GM03348 (cell line): Measurements from ENCODE around the gene UGT3A1.
"Not testable (repeated sequence)": the region's sequence is repeated elsewhere in the genome, so short reads cannot be mapped to it uniquely, and the experiment has no call there.

Source experiments
- DNase-seq: peaks from one replicate; pipeline ENCODE4 v3.0.0; 2012; ENCODE audit warnings: low spot score

The UGT3A1 gene

GRCh38 chr5:35990941-35991611, at the start of gene UGT3A1:
Gene UGT3A1 (minus strand): TSS chr5:35991390. CDS start chr5:35991240, 150 bp downstream.
- DNase-seq = no peak

DNA sequence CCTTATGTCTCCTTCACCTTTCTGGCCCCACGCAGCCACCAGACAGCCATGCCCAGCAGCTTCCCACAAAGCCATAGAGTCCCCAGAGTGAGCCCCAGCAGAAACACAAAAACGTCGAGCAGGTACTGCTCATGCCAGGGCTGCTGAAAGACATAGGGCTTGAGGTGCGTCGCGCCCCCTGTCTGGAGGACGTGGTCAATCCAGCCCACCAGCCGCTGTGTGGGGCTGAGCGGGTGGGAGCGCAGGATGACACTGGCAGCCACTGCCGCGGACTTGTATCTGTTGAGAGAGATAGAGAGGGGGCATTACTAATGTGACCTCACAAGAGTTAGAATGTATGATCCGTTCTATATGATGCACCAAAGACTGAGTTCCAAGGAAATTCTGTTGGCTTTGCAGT, 44.5 kb upstream of the UGT3A1 start:
- no peak for DNase-seq

DNA sequence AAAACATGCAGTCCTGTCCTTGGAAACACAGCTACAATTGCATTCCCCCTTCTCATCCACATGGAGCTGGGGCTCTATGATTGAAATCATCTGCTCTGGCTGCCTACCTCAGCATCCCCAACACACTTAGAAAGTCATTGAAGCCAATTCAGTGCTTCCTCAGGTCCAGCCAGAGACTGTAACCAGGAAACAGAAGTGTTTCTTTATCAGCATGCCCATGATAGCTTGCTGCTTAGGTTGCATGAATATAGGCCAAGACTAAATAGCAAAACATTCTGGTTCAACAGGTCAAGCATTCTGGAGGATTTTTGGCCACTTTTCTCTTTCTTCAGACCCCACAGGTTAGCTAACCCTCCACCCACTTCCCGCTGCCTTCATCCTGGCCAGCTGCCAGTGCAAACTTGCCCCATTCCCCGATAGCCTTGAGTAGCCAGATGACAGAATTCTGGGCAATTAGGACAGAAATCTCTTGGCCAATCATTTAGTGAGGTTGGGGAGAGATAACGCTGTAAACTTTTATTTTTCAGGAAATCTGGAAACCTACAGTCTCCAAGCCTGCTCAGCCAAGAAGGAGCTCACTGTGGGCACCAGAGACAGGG, 43.4 kb upstream of the UGT3A1 start:
- DNase-seq = not testable (repeated sequence)

DNA sequence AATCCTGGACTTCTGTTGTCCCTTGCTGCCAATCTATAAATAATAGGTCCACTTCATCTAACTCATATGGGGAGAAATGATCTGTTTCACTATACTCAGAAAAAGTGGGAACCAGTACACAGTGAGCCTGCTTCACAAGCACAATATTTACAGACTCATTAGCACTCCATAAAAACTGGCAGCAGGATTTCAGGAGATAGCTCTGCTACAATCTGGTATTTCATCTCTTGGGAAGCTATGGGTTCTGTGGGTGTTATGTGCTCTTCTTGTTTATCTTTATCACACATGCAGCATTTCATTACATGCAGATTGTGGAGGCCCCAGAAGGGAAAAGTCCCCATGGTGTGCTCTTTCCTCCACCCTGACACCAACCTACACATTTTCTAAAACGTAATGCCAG, 42.3 kb upstream of the UGT3A1 start:
- DNase-seq = no peak

DNA sequence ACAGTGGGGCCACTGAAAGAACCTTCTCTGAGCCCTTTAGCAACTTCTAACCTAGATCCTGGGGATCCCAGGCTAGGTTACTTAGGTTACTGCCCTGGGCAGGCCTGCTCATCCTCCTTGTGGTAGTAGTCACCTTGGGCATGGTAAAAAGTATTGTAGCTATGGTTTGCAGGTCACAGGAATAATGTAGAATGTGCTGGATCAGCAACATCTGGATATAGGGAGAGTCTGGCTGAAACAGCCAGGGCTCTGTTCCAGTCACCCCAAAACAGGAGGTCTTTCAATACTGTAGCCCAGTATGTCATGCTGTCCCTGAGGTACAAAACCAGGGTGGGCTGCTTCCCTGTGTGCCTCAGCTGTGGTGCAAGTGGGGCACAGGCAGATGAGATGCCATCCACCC, 41.9 kb upstream of the UGT3A1 start:
- DNase-seq = no peak

- DNase-seq = no peak
These were observed 40.0 kb upstream of the UGT3A1 start for GRCh38 chr5:36031223-36031622.

- DNase-seq = no peak
These were observed 38.7 kb upstream of the UGT3A1 start for GRCh38 chr5:36029914-36030313.

GRCh38 chr5:36028816-36029465, 37.8 kb upstream of the UGT3A1 start:
- no peak for DNase-seq

- DNase-seq = no peak
These were observed 36.5 kb upstream of the UGT3A1 start for GRCh38 chr5:36027711-36028110.

DNA sequence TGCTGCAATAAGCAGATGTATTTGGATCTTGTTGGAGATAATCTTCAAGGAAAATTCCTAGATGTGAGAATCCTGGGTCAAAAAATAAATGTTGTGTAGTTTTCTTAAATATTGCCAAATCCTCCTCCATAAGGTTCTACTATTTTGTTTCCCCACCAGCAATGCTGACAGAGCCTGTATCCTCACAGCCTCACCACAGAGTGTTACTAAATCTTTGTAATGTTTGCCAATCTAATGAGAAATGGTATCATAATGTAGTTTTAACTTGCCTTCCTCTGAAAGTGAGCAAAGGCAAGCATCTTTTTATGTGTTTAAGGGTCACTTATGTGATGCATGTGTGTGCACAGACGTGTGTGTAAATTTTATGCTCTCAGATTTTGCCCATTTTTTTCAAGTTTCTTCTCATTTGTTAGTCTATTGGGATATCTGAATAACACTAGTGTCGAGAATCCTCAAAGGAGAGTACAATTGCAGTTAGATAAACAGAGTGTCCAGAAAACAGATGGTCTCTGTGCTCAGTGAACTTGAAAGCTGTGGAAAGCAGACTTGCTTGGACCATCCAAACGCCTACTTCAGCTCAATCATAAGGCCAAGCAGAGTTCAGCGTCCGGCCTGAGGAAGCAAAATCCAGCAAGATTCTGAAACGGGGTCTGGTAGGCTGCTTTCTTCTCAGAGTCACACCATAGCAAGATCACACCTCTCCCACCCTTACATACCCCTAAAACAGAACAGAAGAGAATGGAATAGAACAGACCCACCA, 35.7 kb upstream of the UGT3A1 start:
- no peak for DNase-seq

GRCh38 chr5:36022246-36022645, 31.1 kb upstream of the UGT3A1 start:
- not testable (repeated sequence) for DNase-seq

DNA sequence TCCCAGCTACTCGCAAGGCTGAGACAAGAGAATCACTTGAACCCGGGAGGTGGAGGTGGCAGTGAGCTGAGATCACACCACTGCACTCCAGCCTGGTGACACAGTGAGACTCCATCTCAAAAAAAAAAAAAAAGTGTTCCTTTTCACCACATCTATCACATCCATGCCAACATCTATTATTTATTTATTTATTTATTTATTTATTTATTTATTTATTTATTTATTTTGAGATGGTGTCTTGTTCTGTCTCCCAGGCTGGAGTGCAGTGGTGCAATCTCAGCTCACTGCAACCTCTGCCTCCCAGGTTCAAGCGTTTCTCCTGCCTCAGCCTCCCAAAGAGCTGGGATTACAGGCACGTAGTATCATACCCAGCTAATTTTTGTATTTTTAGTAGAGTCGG, 28.4 kb upstream of the UGT3A1 start:
- not testable (repeated sequence) for DNase-seq

- DNase-seq = no peak
These were observed 26.4 kb upstream of the UGT3A1 start for GRCh38 chr5:36017622-36018021.

- no peak for DNase-seq
These were observed 25.8 kb upstream of the UGT3A1 start for GRCh38 chr5:36017004-36017403.

- no peak for DNase-seq
These were observed 22.0 kb upstream of the UGT3A1 start for GRCh38 chr5:36013182-36013581.

GRCh38 chr5:36009698-36010097, 18.5 kb upstream of the UGT3A1 start:
- DNase-seq = no peak

GRCh38 chr5:36007366-36007765, 16.2 kb upstream of the UGT3A1 start:
- no peak for DNase-seq

DNA sequence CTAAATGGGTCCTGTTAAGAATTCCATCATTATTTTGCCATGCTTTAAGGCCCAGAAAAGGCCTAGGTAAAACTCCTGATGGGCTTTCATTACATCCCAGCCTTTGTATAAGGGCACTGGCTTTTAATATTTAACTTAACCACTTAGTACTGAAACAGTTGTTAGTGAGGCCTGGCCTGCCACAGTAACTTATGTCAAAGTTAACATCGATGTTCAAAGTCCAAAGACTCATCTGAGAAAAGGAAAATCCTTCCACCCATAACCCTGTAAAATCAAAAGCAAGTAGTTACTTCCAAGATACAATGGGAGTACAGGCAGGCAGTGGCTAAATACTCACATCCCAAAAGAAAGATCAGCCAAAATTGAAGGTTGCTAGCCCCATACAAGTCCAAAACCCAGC, 15.0 kb upstream of the UGT3A1 start:
- DNase-seq = no peak

GRCh38 chr5:36001032-36001431, 9.8 kb upstream of the UGT3A1 start:
- DNase-seq = no peak

DNA sequence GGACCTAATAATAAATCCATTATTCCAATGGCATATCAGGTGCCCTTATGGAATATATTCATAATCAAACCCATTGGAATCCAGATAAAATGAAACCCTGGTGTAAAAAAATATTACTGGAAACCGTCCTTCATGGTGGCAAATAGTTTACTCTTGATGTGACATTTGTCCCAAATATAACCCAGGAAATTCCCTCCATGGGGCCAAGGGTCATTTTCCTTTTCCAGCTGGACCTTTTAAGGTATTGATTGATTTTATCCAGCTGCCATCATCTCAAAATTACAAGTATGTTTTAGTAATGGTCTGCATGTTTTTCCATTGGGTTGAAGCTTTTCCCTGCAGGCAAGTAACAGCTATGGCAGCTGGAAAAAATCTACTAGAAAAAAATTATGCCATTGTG, 8.4 kb upstream of the UGT3A1 start:
- DNase-seq = no peak

- DNase-seq = no peak
These were observed 4.9 kb upstream of the UGT3A1 start for GRCh38 chr5:35996076-35996475.

DNA sequence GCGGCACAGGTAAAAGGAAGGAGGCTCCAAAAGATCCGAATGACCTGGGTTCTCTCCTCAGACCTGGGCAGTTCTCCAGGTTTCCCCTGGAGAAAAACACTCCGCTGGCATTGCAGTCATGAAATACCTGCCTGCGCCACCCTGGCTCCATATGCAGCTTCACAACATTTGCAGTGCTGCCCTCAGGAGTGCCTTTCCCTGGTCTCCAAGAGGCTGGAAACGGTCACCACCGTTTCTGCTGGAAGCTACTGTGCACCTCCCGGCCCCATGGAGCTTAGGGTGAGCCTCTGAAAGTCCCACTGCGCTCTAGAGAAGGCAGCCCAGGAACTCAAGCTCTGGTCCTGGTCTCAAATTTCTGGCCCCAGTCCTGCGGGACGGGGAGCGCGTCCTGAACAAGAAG, 670 bp downstream of the UGT3A1 start:
- DNase-seq = no peak

GRCh38 chr5:35988529-35988928, 2.7 kb downstream of the UGT3A1 start:
- no peak for DNase-seq
